Activated T-helper 2 cell treated with anti-CD3 and anti-CD28 coated beads, Interferon-gamma antibody, Interleukin-2, Interleukin-4, amounts not matched to agents 10 μg/mL and 5 μg/mL and 100 μg/mL, durations not matched to agents 14 hours and 24 hours and 36 hours (primary cell): ENCODE measurements around the gene CYP26A1. TPM values are rescaled to one million over a fixed set of nuclear protein-coding genes. Genes with fewer than 3 reads are reported as not detected.
A peak's percentile ranks its signal among the peaks of the same experiment; 100 is the strongest.

Experiments used
- DNase-seq: peaks from one replicate; pipeline ENCODE4 v3.0.0; 2021; ENCODE audit warnings: low spot score
- H3K27ac Mint-ChIP-seq: one replicate; pipeline ENCODE4 v1.8.0; 2021; ENCODE audit warnings: mixed read lengths
- H3K27me3 Mint-ChIP-seq: one replicate; pipeline ENCODE4 v1.8.0; 2021; ENCODE audit warnings: low read depth, mixed read lengths
- H3K36me3 Mint-ChIP-seq: one replicate; pipeline ENCODE4 v1.8.0; 2021; ENCODE audit warnings: low read depth, mixed read lengths
- H3K4me1 Mint-ChIP-seq: one replicate; pipeline ENCODE4 v1.8.0; 2021; ENCODE audit warnings: low read depth, mixed read lengths
- H3K4me3 Mint-ChIP-seq: one replicate; pipeline ENCODE4 v1.8.0; 2021; ENCODE audit warnings: low read depth, mild to moderate bottlenecking, moderate library complexity, mixed read lengths
- H3K9me3 Mint-ChIP-seq: one replicate; pipeline ENCODE4 v1.8.0; 2021; ENCODE audit warnings: mixed read lengths
- intact Hi-C: fragments of 100-400 bp; cut with micrococcal nuclease; formaldehyde crosslinking; loops from one replicate; pipeline ENCODE4 v1.15.1; 2023
- total RNA-seq: library from RNA; stranded (reverse); gene quantifications from 2 replicates; pipeline ENCODE4 v1.2.3, GENCODE V29; 2022

CYP26A1 gene
- total RNA-seq, 1 donor from 2014 or later, result not detected

DNA sequence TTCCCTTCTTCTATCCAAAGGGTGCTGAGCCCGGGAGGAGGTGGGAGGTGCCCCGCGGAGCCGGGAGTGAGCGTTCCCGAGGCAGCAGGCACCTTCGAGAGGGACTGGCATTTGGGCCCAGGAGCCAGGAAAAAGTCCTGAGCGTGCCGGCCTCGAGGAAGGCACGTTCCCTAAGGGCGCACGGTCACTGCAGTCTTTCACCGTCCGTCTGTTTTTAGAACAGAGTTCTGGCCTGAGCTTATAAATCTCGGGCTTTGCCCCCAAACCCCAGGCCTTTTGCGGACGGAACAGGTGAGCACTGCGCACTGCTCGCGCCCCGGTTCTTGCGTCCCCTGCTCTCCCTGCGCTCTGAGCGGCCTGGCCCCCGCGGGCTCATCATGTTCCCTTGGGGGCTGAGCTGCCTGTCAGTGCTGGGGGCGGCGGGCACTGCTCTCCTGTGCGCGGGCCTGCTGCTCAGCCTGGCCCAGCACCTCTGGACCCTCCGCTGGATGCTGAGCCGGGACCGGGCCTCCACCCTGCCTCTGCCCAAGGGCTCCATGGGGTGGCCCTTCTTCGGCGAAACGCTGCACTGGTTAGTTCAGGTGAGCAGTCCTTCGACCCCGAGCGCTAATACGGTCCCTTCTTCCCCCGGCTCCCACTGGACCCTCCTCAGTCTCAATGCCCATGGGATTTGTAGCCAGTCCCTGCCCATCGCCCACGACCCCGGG lies 12.7 kb upstream of the CYP26A1 start:
- intact Hi-C loops, result loop anchor here (10.0 kb wide), 2 partner anchors 176 to 504 kb away; partner anchors contain the start of gene FFAR4
- Mint-ChIP-seq H3K36me3 (peaks cover 2% of the 10 kb centered on the region), H3K4me3 (no peak overlapping the region), H3K9me3 (no peaks in the 10 kb centered on the region), H3K4me1 (peaks cover 2% of the 10 kb centered on the region), H3K27ac (no peak overlapping the region), H3K27me3 (peaks cover 61% of the 10 kb centered on the region)
- DNase-seq, result no peak

DNA sequence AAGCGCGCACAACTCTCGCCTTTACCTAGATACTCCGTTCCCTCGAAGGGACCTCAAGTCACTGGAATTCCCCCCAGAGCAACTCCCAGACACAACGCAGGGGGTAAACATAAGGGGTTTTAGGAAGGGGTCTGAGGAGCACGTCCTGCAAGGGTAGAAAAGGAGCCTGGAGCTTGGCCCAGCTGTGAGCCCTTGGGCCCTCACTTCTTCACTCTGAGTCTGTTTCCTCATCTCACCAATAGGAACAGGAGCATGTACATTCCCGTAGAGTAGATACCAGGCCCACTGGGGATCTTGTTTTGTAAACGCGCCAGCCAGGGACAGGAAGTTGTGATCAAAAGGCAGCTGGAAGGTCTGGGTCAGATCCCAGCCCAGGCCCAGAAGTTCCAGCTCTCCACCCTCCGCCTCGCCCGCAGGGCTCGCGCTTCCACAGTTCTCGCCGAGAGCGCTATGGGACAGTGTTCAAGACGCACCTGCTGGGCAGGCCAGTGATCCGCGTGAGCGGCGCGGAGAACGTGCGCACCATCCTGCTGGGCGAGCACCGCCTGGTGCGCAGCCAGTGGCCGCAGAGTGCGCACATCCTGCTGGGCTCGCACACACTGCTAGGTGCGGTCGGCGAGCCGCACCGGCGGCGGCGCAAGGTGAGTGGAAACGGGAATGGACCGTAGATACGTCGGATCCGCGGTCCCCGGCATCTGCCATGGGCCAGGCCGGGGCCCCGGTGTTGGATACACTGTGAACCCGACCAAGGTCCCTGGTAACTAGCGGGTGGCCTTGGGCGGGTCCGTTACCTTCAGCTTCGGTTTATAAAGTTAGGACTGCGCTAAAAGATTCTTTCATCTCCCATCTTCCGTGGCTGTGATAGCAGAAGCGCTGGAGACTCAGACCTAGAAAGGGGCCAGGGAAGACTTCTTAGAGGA lies 11.8 kb upstream of the CYP26A1 start:
- Mint-ChIP-seq H3K27ac (no peak overlapping the region), H3K4me3 (peak overlapping the region; percentile 64), H3K9me3 (no peaks in the 10 kb centered on the region), H3K36me3 (peaks cover 2% of the 10 kb centered on the region), H3K27me3 (peaks cover 62% of the 10 kb centered on the region), H3K4me1 (peaks cover 2% of the 10 kb centered on the region)
- DNase-seq, result no peak
- intact Hi-C loops, result loop anchor here (1.0 to 10.0 kb wide), 3 partner anchors 11 to 503 kb away; partner anchors contain the start of genes CYP26A1 and FFAR4

DNA sequence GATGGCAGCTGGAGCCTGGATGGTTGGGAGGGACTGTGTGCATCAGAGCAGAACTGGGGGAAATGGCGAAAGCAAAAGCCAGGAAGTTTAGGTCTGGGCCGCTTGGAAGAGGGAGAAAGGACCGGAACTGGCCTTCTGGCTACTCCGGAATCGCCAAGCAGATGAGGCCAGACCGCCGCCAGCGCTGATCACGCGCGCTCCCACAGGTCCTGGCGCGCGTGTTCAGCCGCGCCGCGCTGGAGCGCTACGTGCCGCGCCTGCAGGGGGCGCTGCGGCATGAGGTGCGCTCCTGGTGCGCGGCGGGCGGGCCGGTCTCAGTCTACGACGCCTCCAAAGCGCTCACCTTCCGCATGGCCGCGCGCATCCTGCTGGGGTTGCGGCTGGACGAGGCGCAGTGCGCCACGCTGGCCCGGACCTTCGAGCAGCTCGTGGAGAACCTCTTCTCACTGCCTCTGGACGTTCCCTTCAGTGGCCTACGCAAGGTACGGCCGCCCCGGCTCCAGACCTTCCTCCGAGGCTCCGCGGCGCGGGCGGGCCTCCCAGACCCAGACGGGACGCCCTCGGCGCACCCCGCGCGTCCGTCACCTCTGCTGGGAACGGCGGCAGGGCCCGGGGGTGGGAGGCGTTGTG lies 11.1 kb upstream of the CYP26A1 start:
- H3K27me3 Mint-ChIP-seq, result peaks cover 64% of the 10 kb centered on the region
- peak; percentile 49 for DNase-seq
- no peak overlapping the region for H3K27ac Mint-ChIP-seq
- peak overlapping the region; percentile 64 for H3K4me3 Mint-ChIP-seq
- peaks cover 2% of the 10 kb centered on the region for H3K36me3 Mint-ChIP-seq
- intact Hi-C loops, result loop anchor here (1.0 to 10.0 kb wide), 3 partner anchors 11 to 502 kb away; partner anchors contain the start of genes CYP26A1 and FFAR4
- peaks cover 5% of the 10 kb centered on the region for H3K4me1 Mint-ChIP-seq
- H3K9me3 Mint-ChIP-seq, result no peaks in the 10 kb centered on the region

DNA sequence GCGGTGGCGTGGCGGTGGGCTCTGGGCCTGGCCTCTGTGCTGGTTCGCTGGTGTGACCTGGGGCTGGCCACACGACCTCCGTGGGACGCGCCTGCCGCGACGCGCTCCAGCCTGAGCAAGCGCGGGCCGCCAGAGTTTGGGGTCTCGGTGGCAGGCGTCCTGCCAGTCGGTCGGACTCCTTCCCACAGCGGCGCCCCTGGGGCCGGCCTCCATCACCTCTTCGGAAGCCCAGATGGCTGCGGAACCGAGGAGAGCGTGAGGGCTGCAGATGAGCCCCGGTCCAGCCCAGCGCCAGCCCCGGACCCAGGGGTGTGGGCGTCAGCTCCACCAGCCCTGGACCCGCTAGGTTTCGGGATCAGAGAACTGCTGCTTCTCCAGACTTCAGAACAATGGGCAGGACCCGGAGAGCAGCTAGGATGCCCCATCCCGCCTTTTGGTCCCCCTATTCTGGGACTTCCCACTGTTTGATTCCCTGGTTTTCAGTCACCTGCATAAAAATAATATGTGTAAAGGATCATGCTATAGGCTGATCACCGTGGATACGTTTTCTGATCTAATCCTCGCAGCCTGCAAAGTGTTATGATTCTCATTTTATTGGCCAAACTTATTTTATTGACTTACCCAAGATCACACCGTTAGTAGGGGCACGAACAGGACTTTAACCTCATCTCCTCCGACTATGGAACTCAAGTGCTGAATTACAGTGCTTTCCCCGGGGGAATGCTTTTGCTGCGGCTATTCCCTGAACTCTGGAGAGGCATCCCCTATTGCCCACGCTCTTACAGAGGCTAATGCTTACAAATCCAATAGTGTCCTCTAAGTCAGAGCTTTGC lies 10.3 kb upstream of the CYP26A1 start:
- DNase-seq, result no peak
- intact Hi-C loops, result loop anchor here (10.0 kb wide), 2 partner anchors 179 to 501 kb away; partner anchors contain the start of gene FFAR4
- Mint-ChIP-seq H3K27me3 (peaks cover 70% of the 10 kb centered on the region), H3K27ac (no peak overlapping the region), H3K36me3 (no peaks in the 10 kb centered on the region), H3K9me3 (no peaks in the 10 kb centered on the region), H3K4me1 (peaks cover 5% of the 10 kb centered on the region), H3K4me3 (peak overlapping the region; percentile 31)

DNA sequence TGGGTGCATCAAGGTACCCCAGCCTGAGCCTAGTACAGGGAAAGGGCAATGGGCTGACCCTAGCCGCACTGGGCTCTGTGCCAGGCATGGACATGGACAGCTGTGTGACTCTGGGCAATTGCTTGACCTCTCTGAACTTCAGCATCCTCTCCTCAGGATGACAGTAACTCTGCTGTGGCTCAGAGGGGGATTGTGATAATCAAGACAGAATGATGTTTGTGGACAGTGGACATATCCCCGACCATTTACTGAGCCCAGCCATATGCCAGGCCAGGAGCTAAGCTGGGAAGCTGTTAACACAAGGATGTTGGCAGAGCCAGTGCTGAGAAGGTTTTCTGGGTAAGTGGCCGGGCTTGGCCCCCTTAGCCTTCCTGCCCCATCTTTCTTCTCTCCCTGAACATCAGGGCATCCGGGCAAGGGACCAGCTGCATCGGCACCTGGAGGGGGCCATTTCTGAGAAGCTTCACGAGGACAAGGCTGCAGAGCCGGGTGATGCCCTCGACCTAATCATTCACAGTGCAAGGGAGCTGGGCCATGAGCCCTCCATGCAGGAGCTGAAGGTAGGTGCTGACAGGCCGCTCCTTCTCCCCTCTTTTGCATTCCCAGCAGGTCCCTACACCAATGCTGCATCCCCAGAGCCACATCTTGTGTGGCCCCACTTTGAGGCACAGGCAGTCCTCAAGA lies 9.6 kb upstream of the CYP26A1 start:
- intact Hi-C loops, result loop anchor here (10.0 kb wide), 2 partner anchors 179 to 501 kb away; partner anchors contain the start of gene FFAR4
- no peak for DNase-seq
- H3K36me3 Mint-ChIP-seq, result no peaks in the 10 kb centered on the region
- H3K27ac Mint-ChIP-seq, result no peak overlapping the region
- H3K4me1 Mint-ChIP-seq, result peaks cover 9% of the 10 kb centered on the region
- peak overlapping the region; percentile 31 for H3K4me3 Mint-ChIP-seq
- peaks cover 78% of the 10 kb centered on the region for H3K27me3 Mint-ChIP-seq
- no peaks in the 10 kb centered on the region for H3K9me3 Mint-ChIP-seq

DNA sequence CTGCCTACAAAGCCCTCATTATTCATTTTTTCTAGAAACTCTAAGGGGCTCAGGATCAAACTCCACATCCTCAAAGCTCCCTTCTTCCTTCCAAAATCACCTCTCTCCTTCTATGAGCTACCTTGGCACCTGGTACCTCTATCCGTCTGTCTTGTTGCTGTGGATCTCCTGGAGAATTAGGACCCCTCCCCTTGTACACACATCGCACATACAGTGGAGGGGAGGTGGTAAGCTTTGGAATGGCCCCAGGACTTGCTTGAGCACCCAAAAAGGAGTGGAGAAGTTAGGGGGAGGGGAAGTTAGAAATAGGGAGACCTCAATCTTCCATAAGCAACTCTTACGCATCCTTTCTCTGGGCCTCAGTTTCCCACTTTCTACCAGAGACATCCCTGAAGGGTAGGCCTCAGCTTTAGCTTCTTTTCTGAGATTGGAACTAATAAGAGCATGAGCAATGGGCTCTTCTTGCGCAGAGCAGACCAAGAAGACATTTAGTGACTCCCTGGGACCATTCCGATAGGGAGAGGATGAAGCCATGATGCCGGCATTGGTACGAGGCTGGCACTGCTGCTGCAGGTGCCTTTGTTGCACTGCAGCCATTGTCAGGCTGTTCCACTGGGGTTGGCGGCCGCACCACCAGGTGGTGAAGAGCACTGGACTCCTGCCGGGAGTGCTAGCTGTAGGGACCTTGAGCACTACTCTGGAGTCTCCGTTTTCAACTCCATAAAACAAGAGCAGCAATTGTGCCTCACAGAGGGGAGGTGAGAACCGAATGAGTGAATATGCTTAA lies 8.6 kb upstream of the CYP26A1 start:
- DNase-seq, result no peak
- no peaks in the 10 kb centered on the region for H3K9me3 Mint-ChIP-seq
- H3K36me3 Mint-ChIP-seq, result no peaks in the 10 kb centered on the region
- H3K27me3 Mint-ChIP-seq, result peaks cover 74% of the 10 kb centered on the region
- H3K4me1 Mint-ChIP-seq, result peaks cover 9% of the 10 kb centered on the region
- no peak overlapping the region for H3K4me3 Mint-ChIP-seq
- intact Hi-C loops, result loop anchor here (5.0 to 10.0 kb wide), 3 partner anchors 98 to 500 kb away; partner anchors contain the start of gene FFAR4
- no peak overlapping the region for H3K27ac Mint-ChIP-seq

DNA sequence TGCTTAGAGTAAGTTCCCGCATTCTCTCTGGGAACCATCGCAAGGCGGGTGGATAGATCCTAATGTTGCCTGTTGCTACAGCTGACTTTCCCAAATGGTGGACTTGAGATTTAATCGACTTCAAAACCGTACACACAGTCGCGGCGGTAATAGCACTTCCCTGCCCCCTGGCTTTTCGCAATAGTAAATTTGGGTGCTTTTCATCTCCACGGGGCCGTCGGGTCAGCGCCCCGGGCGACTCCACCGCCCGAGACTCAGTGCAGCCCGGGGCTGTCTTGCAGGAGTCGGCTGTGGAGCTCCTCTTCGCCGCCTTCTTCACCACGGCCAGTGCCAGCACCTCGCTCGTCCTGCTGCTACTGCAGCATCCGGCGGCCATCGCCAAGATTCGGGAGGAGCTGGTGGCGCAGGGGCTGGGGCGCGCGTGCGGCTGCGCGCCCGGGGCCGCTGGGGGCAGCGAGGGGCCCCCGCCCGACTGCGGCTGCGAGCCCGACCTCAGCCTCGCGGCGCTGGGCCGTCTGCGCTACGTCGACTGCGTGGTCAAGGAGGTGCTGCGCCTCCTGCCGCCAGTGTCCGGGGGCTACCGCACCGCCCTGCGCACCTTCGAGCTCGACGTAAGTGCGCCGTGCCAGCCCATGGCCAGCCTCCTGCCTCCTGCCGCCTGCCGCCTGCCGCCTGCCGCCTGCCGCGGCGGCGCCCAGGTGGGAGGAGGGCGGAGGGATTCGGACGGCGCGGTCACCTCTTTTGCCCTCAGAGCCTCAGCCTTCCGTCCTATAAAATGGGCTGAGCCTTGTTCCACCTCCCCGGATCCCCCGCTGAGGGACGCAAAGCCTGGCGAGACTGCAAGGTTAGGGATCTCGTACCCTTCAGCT lies 7.8 kb upstream of the CYP26A1 start:
- no peak overlapping the region for H3K4me3 Mint-ChIP-seq
- H3K27me3 Mint-ChIP-seq, result peaks cover 81% of the 10 kb centered on the region
- H3K36me3 Mint-ChIP-seq, result no peaks in the 10 kb centered on the region
- H3K9me3 Mint-ChIP-seq, result no peaks in the 10 kb centered on the region
- DNase-seq, result no peak
- no peak overlapping the region for H3K27ac Mint-ChIP-seq
- intact Hi-C loops, result loop anchor here (2.0 to 10.0 kb wide), 4 partner anchors 99 to 499 kb away; partner anchors contain the start of gene FFAR4
- H3K4me1 Mint-ChIP-seq, result peaks cover 9% of the 10 kb centered on the region

DNA sequence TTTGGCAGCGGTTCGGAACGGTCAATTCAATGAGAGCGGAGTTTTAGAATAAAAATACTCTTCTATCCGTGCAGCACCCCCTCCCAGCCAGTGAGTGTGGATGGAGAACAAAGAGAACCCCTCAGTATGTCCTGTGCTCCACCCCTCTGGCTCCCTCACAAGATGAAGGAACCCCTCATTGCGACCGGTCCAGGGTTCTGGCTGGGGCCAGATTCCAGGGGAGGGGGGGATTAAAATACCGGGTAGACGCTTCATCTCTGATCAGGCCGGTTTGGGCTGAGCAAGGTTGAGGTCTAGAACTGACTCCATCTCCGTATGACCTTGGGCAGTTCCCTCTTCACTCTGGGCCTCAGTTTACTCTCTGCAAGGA lies 7.2 kb upstream of the CYP26A1 start:
- Mint-ChIP-seq H3K27me3 (peaks cover 82% of the 10 kb centered on the region), H3K4me1 (peaks cover 10% of the 10 kb centered on the region), H3K9me3 (no peaks in the 10 kb centered on the region), H3K27ac (no peak overlapping the region), H3K4me3 (no peak overlapping the region), H3K36me3 (no peaks in the 10 kb centered on the region)
- intact Hi-C loops, result loop anchor here (2.0 to 10.0 kb wide), 4 partner anchors 99 to 498 kb away; partner anchors contain the start of gene FFAR4
- DNase-seq, result no peak

DNA sequence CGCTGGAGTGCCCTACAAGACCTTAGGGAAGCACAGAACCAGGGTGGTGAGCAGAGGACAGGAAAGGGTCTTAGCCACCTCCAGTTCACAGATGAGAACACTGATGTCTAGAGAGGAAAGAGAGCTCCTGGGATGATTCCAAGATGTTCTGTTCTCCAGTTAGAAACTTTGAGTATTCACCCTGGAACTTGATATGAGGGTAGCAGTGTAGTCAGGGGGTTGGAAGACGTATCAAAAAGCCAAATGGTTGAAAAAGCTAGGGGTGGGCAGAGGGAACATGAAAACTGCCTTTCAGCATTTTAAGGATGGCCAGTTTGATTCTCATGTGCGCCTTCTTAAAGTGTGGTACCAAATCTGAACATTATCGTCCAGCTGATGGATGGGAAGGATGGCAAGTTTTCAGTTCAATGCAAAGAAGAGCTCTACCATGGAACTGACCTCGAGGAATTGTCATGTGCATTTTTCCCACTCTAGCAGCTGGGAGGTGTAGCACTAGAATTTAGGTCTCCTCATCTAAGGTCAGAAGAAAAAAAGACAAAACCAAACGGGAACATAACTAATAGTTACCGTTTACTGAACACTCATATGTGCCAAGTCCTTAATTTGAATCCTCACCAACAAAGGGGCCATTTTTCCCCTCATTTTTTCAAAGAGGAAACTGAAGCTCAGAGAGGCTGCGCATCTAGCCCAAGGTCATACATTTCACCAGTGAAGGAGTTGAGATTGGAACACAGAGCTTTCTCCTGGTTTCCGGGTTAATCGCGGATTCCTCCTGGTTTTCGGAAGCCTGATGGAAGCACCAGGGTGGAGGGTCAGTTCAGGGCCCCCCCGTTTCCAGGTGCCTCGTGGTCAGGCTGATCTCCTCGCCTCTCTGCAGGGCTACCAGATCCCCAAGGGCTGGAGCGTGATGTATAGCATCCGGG lies 6.0 kb upstream of the CYP26A1 start:
- DNase-seq, result no peak
- Mint-ChIP-seq H3K4me3 (no peak overlapping the region), H3K9me3 (no peaks in the 10 kb centered on the region), H3K36me3 (no peaks in the 10 kb centered on the region), H3K27me3 (peaks cover 83% of the 10 kb centered on the region), H3K27ac (peak overlapping the region; percentile 10), H3K4me1 (peaks cover 13% of the 10 kb centered on the region)
- intact Hi-C loops, result loop anchor here (2.0 to 10.0 kb wide), 4 partner anchors 100 to 497 kb away; partner anchors contain the start of gene FFAR4
